ENCODE data around the gene SEMA4B. TPM values are rescaled to one million over a fixed set of nuclear protein-coding genes. Genes with fewer than 3 reads are reported as not detected.
"Not testable (repeated sequence)": the region's sequence is repeated elsewhere in the genome, so short reads cannot be mapped to it uniquely, and the experiment has no call there.

The SEMA4B gene
- total RNA-seq, 1 donor from 2014 or later = 30.2 TPM

GRCh38 chr15:90243943-90244639 is 43.0 kb downstream of the SEMA4B start:
- no peaks in the 10 kb centered on the region for H3K9me3 Mint-ChIP-seq
- DNase-seq (ENCODE audit: low spot score) = no peak
- no peaks in the 10 kb centered on the region for H3K27me3 Mint-ChIP-seq (ENCODE audit: low read depth)
- peaks cover 12% of the 10 kb centered on the region for H3K4me1 Mint-ChIP-seq (ENCODE audit: low read depth)
- peaks cover 9% of the 10 kb centered on the region for H3K36me3 Mint-ChIP-seq (ENCODE audit: low read depth)
- H3K27ac Mint-ChIP-seq = no peak overlapping the region
- intact Hi-C loops (cut with micrococcal nuclease) = no loop called here
- no peak overlapping the region for H3K4me3 Mint-ChIP-seq (ENCODE audit: low read depth)

DNA sequence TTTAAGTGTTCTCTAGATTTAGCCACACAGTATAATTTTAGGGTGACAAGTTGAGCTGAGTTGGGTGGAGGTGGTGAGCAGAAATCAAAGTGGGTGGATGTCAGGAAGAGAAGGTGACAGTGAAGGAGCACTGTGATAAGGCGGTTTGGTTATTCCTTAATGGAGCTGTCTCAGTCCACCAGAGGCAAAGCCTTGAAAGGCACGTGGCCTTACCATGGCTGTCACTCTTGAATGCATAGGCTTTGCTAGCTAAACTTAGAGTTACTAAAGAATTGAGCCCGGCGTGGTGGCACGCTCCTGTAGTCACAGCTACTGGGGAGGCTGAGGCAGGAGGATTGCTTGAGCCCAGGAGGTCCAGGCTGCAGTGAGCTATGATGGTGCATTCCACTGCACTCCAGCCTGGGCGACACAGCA is 47.7 kb downstream of the SEMA4B start:
- intact Hi-C loops (cut with micrococcal nuclease) = loop anchor here (1.0 kb wide), 1 partner anchor 17 kb away; the partner anchor contains the start of gene NGRN
- no peak for DNase-seq (ENCODE audit: low spot score)
- Mint-ChIP-seq H3K36me3 (ENCODE audit: low read depth) (no peaks in the 10 kb centered on the region), H3K27ac (no peak overlapping the region), H3K9me3 (no peaks in the 10 kb centered on the region), H3K27me3 (ENCODE audit: low read depth) (no peaks in the 10 kb centered on the region), H3K4me3 (ENCODE audit: low read depth) (peak overlapping the region; percentile 68), H3K4me1 (ENCODE audit: low read depth) (peaks cover 11% of the 10 kb centered on the region)

DNA sequence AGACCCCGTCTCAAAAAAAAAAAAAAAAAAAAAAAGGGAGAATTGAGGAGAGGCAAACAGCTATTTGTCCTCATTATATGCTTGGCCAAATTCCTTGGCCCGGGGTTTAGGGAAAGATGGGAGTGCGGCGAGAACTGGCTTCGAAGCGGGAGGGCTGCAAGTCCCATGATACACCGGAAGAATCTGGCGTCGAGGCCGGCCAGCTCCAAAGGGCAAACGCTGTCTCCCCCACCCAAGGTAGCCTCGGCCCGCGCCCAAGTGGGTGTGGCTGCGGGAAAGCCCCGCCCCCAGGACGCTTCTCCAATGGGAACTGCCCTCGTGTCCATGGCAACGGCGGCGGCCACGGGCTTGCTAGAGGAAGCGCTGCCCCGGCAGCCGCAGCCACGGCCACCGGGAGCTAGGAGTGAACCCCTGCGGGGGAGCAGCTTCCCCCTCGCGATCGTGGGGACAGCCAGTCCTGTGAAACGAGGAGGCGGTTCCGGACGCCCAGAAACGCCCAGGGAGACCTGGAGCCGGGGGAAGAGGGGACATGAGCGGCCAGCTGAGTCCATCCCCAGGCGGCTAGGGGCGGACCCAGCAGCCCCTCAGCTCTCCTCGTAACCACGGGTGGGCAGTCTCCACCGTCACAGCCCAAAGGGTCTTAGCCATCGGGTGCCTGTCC is 48.2 kb downstream of the SEMA4B start, which contains the start of gene TTLL13:
TSS of gene TTLL13 (plus strand) at position 354 of the 661 bp plus-strand sequence. CDS start 1,075 bp downstream, outside the sequence.
- Mint-ChIP-seq H3K4me3 (ENCODE audit: low read depth) (peak within 1 kb of the TSS; percentile 73), H3K4me1 (ENCODE audit: low read depth) (peaks cover 11% of the 10 kb centered on the region), H3K27ac (no peak within 1 kb of the TSS), H3K27me3 (ENCODE audit: low read depth) (no peaks in the 10 kb centered on the region), H3K36me3 (ENCODE audit: low read depth) (no peaks in the 10 kb centered on the region), H3K9me3 (no peaks in the 10 kb centered on the region)
- peak; percentile 78 for DNase-seq (ENCODE audit: low spot score)
- intact Hi-C loops (cut with micrococcal nuclease) = loop anchor here (1.0 kb wide), 1 partner anchor 16 kb away; the partner anchor contains the start of gene NGRN

DNA sequence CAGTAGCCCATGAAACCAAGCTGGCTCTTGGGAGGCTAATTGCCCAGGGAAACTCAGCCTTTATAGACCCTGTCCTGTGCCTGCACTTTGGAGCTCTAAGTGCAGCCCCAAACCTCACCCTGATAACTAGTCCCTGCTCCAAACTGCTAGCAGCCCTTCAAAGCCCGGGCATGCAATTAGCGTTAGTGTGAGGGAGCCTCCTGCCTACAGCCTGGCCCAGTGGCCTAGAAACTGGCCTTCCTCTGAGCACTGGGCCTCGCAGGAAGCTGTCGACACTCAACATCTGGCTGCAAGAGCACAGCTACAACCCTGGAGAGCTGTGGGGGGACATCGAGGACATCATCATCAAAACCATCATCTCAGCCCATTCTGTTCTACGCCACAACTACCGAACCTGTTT is 56.6 kb downstream of the SEMA4B start:
- no peak for DNase-seq (ENCODE audit: low spot score)
- H3K4me3 Mint-ChIP-seq (ENCODE audit: low read depth) = no peak overlapping the region
- no peaks in the 10 kb centered on the region for H3K27me3 Mint-ChIP-seq (ENCODE audit: low read depth)
- peaks cover 12% of the 10 kb centered on the region for H3K4me1 Mint-ChIP-seq (ENCODE audit: low read depth)
- intact Hi-C loops (cut with micrococcal nuclease) = no loop called here
- no peaks in the 10 kb centered on the region for H3K36me3 Mint-ChIP-seq (ENCODE audit: low read depth)
- no peaks in the 10 kb centered on the region for H3K9me3 Mint-ChIP-seq
- H3K27ac Mint-ChIP-seq = no peak overlapping the region

DNA sequence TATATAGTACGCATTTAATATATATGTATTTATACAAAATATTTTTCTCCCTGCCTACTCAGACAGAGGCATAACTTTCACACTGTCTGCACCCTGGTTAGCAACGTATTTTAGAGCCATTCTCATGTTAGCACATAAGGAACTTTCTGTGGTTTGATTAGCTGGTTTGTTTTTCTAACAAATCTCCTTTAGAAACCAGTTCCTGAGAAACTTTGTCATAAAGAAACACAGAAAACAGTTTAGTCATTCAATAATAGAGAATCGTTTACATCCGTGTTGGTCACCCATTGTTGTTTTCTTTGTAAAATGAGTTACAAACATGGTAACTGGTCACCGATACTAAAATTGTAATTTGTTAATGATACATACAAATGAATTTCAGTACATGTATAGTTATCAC is 58.4 kb downstream of the SEMA4B start:
- no peaks in the 10 kb centered on the region for H3K9me3 Mint-ChIP-seq
- H3K36me3 Mint-ChIP-seq (ENCODE audit: low read depth) = no peaks in the 10 kb centered on the region
- H3K4me1 Mint-ChIP-seq (ENCODE audit: low read depth) = peaks cover 18% of the 10 kb centered on the region
- intact Hi-C loops (cut with micrococcal nuclease) = no loop called here
- peak overlapping the region; percentile 78 for H3K27ac Mint-ChIP-seq
- DNase-seq (ENCODE audit: low spot score) = no peak
- H3K4me3 Mint-ChIP-seq (ENCODE audit: low read depth) = no peak overlapping the region
- H3K27me3 Mint-ChIP-seq (ENCODE audit: low read depth) = no peaks in the 10 kb centered on the region

DNA sequence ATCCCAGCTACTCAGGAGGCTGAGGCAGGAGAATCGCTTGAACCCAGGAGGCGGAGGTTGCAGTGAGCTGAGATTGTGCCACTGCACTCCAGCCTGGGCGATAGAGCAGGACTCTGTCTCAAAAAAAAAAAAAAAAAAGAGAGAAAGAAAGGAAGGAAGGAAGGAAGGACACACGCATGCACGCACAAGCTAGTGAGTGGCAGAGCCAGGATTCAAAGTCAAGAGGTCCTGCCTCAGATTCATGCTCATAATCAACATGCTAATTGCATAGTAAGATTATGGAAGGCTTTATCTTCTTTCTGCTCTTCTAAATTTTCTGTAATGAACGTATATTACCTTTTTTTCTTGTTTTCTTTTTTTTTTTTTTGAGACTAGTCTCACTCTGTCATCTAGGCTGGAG is 59.6 kb downstream of the SEMA4B start:
- H3K4me3 Mint-ChIP-seq (ENCODE audit: low read depth); DNase-seq (ENCODE audit: low spot score); H3K27ac Mint-ChIP-seq; H3K27me3 Mint-ChIP-seq (ENCODE audit: low read depth); H3K9me3 Mint-ChIP-seq; H3K36me3 Mint-ChIP-seq (ENCODE audit: low read depth); intact Hi-C loops (cut with micrococcal nuclease): not testable (repeated sequence)
- peaks cover 23% of the 10 kb centered on the region for H3K4me1 Mint-ChIP-seq (ENCODE audit: low read depth)

DNA sequence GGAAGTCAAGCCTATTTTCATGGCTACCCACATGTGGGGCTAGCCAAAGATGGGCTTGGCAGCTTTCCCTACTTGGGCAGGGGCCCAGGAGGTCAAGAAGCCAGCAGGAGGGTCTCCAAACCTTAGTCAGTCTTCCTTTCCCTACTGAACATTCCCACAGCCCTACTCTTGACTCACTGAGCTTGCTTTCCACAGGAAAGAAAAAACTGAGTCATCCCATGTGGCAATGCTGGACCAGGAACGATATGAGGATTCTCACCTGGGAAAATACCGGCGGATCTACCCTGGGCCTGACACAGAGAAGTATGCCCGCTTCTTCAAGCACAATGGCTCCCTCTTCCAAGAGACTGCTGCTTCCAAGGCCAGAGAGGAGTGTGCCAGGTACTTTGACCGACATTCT is 60.7 kb downstream of the SEMA4B start:
- no peaks in the 10 kb centered on the region for H3K27me3 Mint-ChIP-seq (ENCODE audit: low read depth)
- no peak overlapping the region for H3K27ac Mint-ChIP-seq
- H3K36me3 Mint-ChIP-seq (ENCODE audit: low read depth) = peaks cover 12% of the 10 kb centered on the region
- no peak overlapping the region for H3K4me3 Mint-ChIP-seq (ENCODE audit: low read depth)
- DNase-seq (ENCODE audit: low spot score) = no peak
- H3K9me3 Mint-ChIP-seq = no peaks in the 10 kb centered on the region
- intact Hi-C loops (cut with micrococcal nuclease) = no loop called here
- peaks cover 26% of the 10 kb centered on the region for H3K4me1 Mint-ChIP-seq (ENCODE audit: low read depth)

DNA sequence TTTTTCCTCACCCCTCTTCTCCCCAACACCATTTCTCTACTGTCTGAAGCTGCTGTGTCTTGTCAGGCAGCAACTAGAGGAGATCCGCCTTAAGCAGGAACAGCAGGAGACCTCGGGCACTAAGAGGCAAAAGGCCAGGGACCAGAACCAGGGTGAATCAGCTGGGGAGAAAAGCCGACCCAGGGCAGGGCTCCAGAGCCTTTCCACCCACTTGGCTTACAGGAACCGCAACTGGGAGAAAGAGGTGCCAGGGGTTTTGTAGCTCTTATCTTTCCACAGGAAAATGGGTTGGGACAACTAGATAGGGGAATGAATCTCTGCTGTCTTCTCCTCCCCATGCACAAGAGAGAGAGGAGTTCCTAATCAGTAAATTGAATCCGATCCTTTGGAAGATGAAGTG is 61.3 kb downstream of the SEMA4B start:
- Mint-ChIP-seq H3K9me3 (no peaks in the 10 kb centered on the region), H3K27ac (no peak overlapping the region), H3K4me3 (ENCODE audit: low read depth) (no peak overlapping the region), H3K4me1 (ENCODE audit: low read depth) (peaks cover 31% of the 10 kb centered on the region), H3K36me3 (ENCODE audit: low read depth) (peaks cover 16% of the 10 kb centered on the region), H3K27me3 (ENCODE audit: low read depth) (no peaks in the 10 kb centered on the region)
- no peak for DNase-seq (ENCODE audit: low spot score)
- intact Hi-C loops (cut with micrococcal nuclease) = no loop called here

GRCh38 chr15:90264671-90265070 is 63.5 kb downstream of the SEMA4B start:
- no peaks in the 10 kb centered on the region for H3K27me3 Mint-ChIP-seq (ENCODE audit: low read depth)

GRCh38 chr15:90265271-90266060 is 64.3 kb downstream of the SEMA4B start, which contains the start of gene NGRN:
Gene NGRN (plus strand): TSS chr15:90265672. CDS start chr15:90265713, 41 bp downstream.
- intact Hi-C loops (cut with micrococcal nuclease) = loop anchor here (1.0 kb wide), 2 partner anchors 16 to 31 kb away; partner anchors contain the start of genes GDPGP1 and TTLL13
- Mint-ChIP-seq H3K27me3 (ENCODE audit: low read depth) (no peaks in the 10 kb centered on the region), H3K4me1 (ENCODE audit: low read depth) (peaks cover 36% of the 10 kb centered on the region), H3K36me3 (ENCODE audit: low read depth) (peaks cover 40% of the 10 kb centered on the region), H3K4me3 (ENCODE audit: low read depth) (peak within 1 kb of the TSS; percentile 97), H3K27ac (peak within 1 kb of the TSS; percentile 96), H3K9me3 (no peaks in the 10 kb centered on the region)
- DNase-seq (ENCODE audit: low spot score) = peak; percentile 91

More at GRCh38 chr15:90264671-90265070, 63.5 kb downstream of the SEMA4B start:
- Mint-ChIP-seq H3K4me1 (ENCODE audit: low read depth) (peaks cover 33% of the 10 kb centered on the region), H3K9me3 (no peaks in the 10 kb centered on the region), H3K27ac (peak overlapping the region; percentile 96), H3K4me3 (ENCODE audit: low read depth) (peak overlapping the region; percentile 97), H3K36me3 (ENCODE audit: low read depth) (peaks cover 32% of the 10 kb centered on the region)
- DNase-seq (ENCODE audit: low spot score) = no peak
- intact Hi-C loops (cut with micrococcal nuclease) = loop anchor here (1.0 kb wide), 2 partner anchors 15 to 30 kb away; partner anchors contain the start of genes GDPGP1 and TTLL13

- DNase-seq (ENCODE audit: low spot score) = peak; percentile 51
- Mint-ChIP-seq H3K27me3 (ENCODE audit: low read depth) (no peaks in the 10 kb centered on the region), H3K9me3 (no peaks in the 10 kb centered on the region), H3K4me3 (ENCODE audit: low read depth) (peak overlapping the region; percentile 97), H3K36me3 (ENCODE audit: low read depth) (peaks cover 44% of the 10 kb centered on the region), H3K27ac (peak overlapping the region; percentile 96), H3K4me1 (ENCODE audit: low read depth) (peaks cover 41% of the 10 kb centered on the region)
- intact Hi-C loops (cut with micrococcal nuclease) = no loop called here
Measured at GRCh38 chr15:90266061-90266431, 64.9 kb downstream of the SEMA4B start.

DNA sequence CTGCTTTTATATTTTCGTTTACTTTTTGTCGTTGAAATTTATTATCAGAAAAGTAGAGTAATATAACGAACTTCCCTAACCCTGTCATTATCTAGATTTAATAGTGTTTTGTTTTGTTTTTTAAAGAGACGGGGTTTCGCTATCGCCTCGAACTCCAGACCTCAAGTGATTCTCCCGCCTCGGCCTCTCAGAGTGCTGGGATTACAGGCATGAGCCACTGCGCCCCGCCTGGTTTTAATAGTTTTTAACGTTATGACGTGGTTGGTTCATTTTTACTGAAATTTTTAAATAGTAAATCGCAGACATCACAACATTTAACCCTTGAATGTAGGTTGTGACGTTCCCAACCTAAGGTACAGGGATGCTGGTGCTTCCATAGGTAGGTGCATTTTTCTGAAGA is 65.4 kb downstream of the SEMA4B start:
- no peaks in the 10 kb centered on the region for H3K9me3 Mint-ChIP-seq
- H3K27me3 Mint-ChIP-seq (ENCODE audit: low read depth) = no peaks in the 10 kb centered on the region
- H3K36me3 Mint-ChIP-seq (ENCODE audit: low read depth) = peaks cover 48% of the 10 kb centered on the region
- peaks cover 45% of the 10 kb centered on the region for H3K4me1 Mint-ChIP-seq (ENCODE audit: low read depth)
- no peak for DNase-seq (ENCODE audit: low spot score)
- intact Hi-C loops (cut with micrococcal nuclease) = no loop called here
- peak overlapping the region; percentile 96 for H3K27ac Mint-ChIP-seq
- H3K4me3 Mint-ChIP-seq (ENCODE audit: low read depth) = peak overlapping the region; percentile 97

Measured in activated T-helper 2 cell treated with anti-CD3 and anti-CD28 coated beads, Interferon-gamma antibody, Interleukin-2, Interleukin-4, amounts not matched to agents 10 μg/mL and 5 μg/mL and 100 μg/mL, durations not matched to agents 14 hours and 24 hours and 36 hours (primary cell).